HepG2 (cell line): ENCODE data around the gene MEPCE. TPM values are rescaled to one million over a fixed set of nuclear protein-coding genes. Genes with fewer than 3 reads are reported as not detected.
A peak's percentile ranks its signal among the peaks of the same experiment; 100 is the strongest.

Source experiments
- ATAC-seq: fragments of 200-7000 bp; cut with Tn5 transposase; 3 replicates; pipeline ENCODE4 v1.9.1; 2020; ENCODE audit warnings: mild to moderate bottlenecking, moderate library complexity
- BruUV-seq: library from RNA; stranded (reverse); fragments of 400-500 nt; replicated peaks from 2 replicates; lab custom pipeline; 2021; lab: Mats Ljungman, UMichigan
- CTCF ChIA-PET: fragments of 300-600 bp; formaldehyde crosslinking; extraction: SDS; loops from one replicate; lab custom pipeline; 2021; ENCODE audit warnings: low total read pairs, inconsistent platforms, low intra/inter-chr PET ratio; lab: Yijun Ruan, JAX
- POLR2A ChIA-PET: fragments of 350-600 bp; sonication (Branson Sonifier 250); formaldehyde crosslinking; loops from one replicate; lab custom pipeline; 2020; ENCODE audit warnings: antibody characterized with exemption, inconsistent platforms; lab: Yijun Ruan, JAX
- DNase-seq: peaks from one replicate; pipeline ENCODE4 v3.0.0-alpha.2; 2015; ENCODE audit warnings: low spot score
- FAIRE-seq: peaks from 3 replicates; lab custom pipeline; 2011; peaks lifted over from hg19 to GRCh38; lab: Jason Lieb, UNC
- H2AFZ ChIP-seq: one replicate; pipeline ENCODE4 v1.6.1; 2011; ENCODE audit warnings: low read length, inconsistent platforms
- H3K27ac ChIP-seq: fragments of 300-600 bp; 3 replicates; pipeline ENCODE4 v1.8.0; 2011; ENCODE audit warnings: mixed run types, mild to moderate bottlenecking, mixed read lengths, low read length, inconsistent platforms; ENCODE audit not compliant: insufficient read depth; ENCODE audit errors: extremely low read length
- H3K27me3 ChIP-seq, 2 experiments: fragments of 200-600 bp in 1 of 2; 2 replicates in 1 of 2; 3 replicates in 1 of 2; pipeline versions ENCODE4 v1.6.0 to v1.8.0; 2011; ENCODE audit warnings: low read length in 2 of 2, mild to moderate bottlenecking in 2 of 2, moderate library complexity in 2 of 2, inconsistent platforms in 1 of 2; ENCODE audit not compliant: insufficient read depth in 2 of 2, control insufficient read depth in 1 of 2
- H3K36me3 ChIP-seq, 2 experiments: fragments of 200-600 bp in 1 of 2; replicated peaks in 1 of 2; 2 replicates in 1 of 2; 3 replicates in 1 of 2; pipeline versions ENCODE4 v1.5.1 to v1.8.0; 2011; ENCODE audit warnings: low read length in 2 of 2, inconsistent platforms in 1 of 2; ENCODE audit not compliant: insufficient read depth in 2 of 2, control insufficient read depth in 1 of 2
- H3K4me1 ChIP-seq: 2 replicates; pipeline ENCODE4 v1.5.1; 2012; ENCODE audit warnings: low read length, inconsistent platforms; ENCODE audit not compliant: insufficient read depth
- H3K4me2 ChIP-seq: 2 replicates; pipeline ENCODE4 v1.6.0; 2011; ENCODE audit warnings: low read depth, low read length, inconsistent platforms
- H3K4me3 ChIP-seq, 3 experiments: fragments of 200-600 bp in 1 of 3; sonication (generic), shearing (Covaris generic) in 1 of 3; replicated peaks in 1 of 3; 2 replicates each; pipeline ENCODE4 v1.5.1; 2011 to 2016; ENCODE audit warnings: low read length in 3 of 3, inconsistent platforms in 2 of 3, low read depth in 2 of 3, mild to moderate bottlenecking in 2 of 3, control low read depth in 1 of 3, mixed read lengths in 1 of 3; ENCODE audit not compliant: insufficient read depth in 1 of 3
- H3K79me2 ChIP-seq: one replicate; pipeline ENCODE4 v1.6.1; 2011; ENCODE audit warnings: low read length, inconsistent platforms; ENCODE audit not compliant: insufficient read depth
- H3K9ac ChIP-seq: 2 replicates; pipeline ENCODE4 v1.6.0; 2011; ENCODE audit warnings: mild to moderate bottlenecking, low read depth, low read length, inconsistent platforms; ENCODE audit not compliant: insufficient read depth
- H3K9me3 ChIP-seq: 2 replicates; pipeline ENCODE4 v1.5.1; 2012; ENCODE audit warnings: mild to moderate bottlenecking, low read length
- H4K20me1 ChIP-seq: 2 replicates; pipeline ENCODE4 v1.6.0; 2011; ENCODE audit warnings: inconsistent platforms, mild to moderate bottlenecking, low read length, moderate library complexity; ENCODE audit not compliant: insufficient read depth
- AFF4 ChIP-seq: sonication (generic); formaldehyde crosslinking; IDR thresholded peaks from 2 replicates; pipeline ENCODE4 v1.4.0; 2020; ENCODE audit warnings: missing genetic modification reagents
- GABPA ChIP-seq, 2 experiments: IDR thresholded peaks; 2 replicates each; pipeline ENCODE4 v1.6.1; 2011 to 2016; ENCODE audit warnings: low read depth in 2 of 2, low read length in 1 of 2, missing biosample characterization in 1 of 2, missing genetic modification characterization in 1 of 2
- KIAA2018 ChIP-seq: sonication (generic); formaldehyde crosslinking; IDR thresholded peaks from 2 replicates; pipeline ENCODE4 v1.5.0; 2020; ENCODE audit warnings: mild to moderate bottlenecking, missing genetic modification reagents, borderline replicate concordance
- NFYC ChIP-seq: IDR thresholded peaks from 2 replicates; pipeline ENCODE4 v1.6.1; 2016; ENCODE audit warnings: missing genetic modification reagents, missing compliant biosample characterization
- ZNF558 ChIP-seq: sonication (generic); formaldehyde crosslinking; IDR thresholded peaks from 2 replicates; pipeline ENCODE4 v1.9.0; 2022; ENCODE audit warnings: mild to moderate bottlenecking, missing genetic modification reagents, borderline replicate concordance
- ZNF619 ChIP-seq: sonication (generic); formaldehyde crosslinking; IDR thresholded peaks from 2 replicates; pipeline ENCODE4 v1.4.0; 2020; ENCODE audit warnings: mild to moderate bottlenecking, missing genetic modification reagents
- ZSCAN20 ChIP-seq: sonication (generic); formaldehyde crosslinking; IDR thresholded peaks from 2 replicates; pipeline ENCODE4 v1.4.0; 2020; ENCODE audit warnings: missing genetic modification reagents, mild to moderate bottlenecking, borderline replicate concordance
- WGBS: methylation state at CpG from one replicate; pipeline ENCODE4 v1.1.6; 2017; ENCODE audit warnings: low lambda C conversion rate; 5-methylcytosine and 5-hydroxymethylcytosine counted together
- in situ Hi-C: cut with HindIII; loops from 2 replicates; pipeline ENCODE4 v1.10.0; 2017; ENCODE audit warnings: low pct_unique_long_range_greater_than_20kb; ENCODE audit not compliant: extremely low pct_ligation_motif_present
- intact Hi-C: fragments of 100-400 bp; cut with micrococcal nuclease; formaldehyde crosslinking; loops from one replicate; pipeline ENCODE4 v1.10.0; 2022; ENCODE audit not compliant: unreplicated experiment
- polyA plus RNA-seq, 8 experiments: library from polyadenylated mRNA; depleted of rRNA in 3 of 8; stranded (reverse) in 7 of 8; unstranded in 1 of 8; fragments of >200 nt; fragmentation: Illumina TruSeq in 4 of 8; extraction: Trizol in 4 of 8; gene quantifications; 2 replicates each; pipeline versions ENCODE4 v1.2.1 to v1.2.3, GENCODE V29; 2011 to 2016; ENCODE audit warnings: low read depth in 4 of 8, missing spikeins in 1 of 8, mixed read lengths in 1 of 8; ENCODE audit not compliant: insufficient read depth in 1 of 8
- total RNA-seq, 5 experiments: library from RNA; depleted of rRNA; stranded (reverse); fragments of >200 nt; fragmentation: Illumina TruSeq; extraction: Trizol; gene quantifications; 2 replicates each; pipeline ENCODE4 v1.2.3, GENCODE V29; 2016; ENCODE audit warnings: low read depth in 1 of 5
- TF ChIP-seq, protein P1 (sequence below): sonication (generic); formaldehyde crosslinking; IDR thresholded peaks from 2 replicates; pipeline ENCODE4 v1.9.0; 2021; ENCODE audit warnings: missing genetic modification reagents, mild to moderate bottlenecking, borderline replicate concordance
- TF ChIP-seq, protein P2 (sequence below): IDR thresholded peaks from 2 replicates; pipeline ENCODE4 v1.6.1; 2016

MEPCE gene
- total and polyA plus RNA-seq, 2 of the 13 experiments (the other 11 are each of a cell fraction or from before 2014, with no cell fraction given), result 12.3 to 26.0 TPM

- no peaks in the 10 kb centered on the region for H4K20me1 ChIP-seq
- in situ Hi-C loops, result no loop called here
- peak overlapping the region; percentile 85 for H3K4me2 ChIP-seq
- H3K27me3 ChIP-seq, result peaks cover 0 to 10% of the 10 kb centered on the region in 2 experiments; a peak in 2 of 5 replicates
- H3K4me1 ChIP-seq, result peaks cover 25% of the 10 kb centered on the region
- CTCF ChIA-PET, result no interaction called here
- peaks cover 1% of the 10 kb centered on the region for H3K79me2 ChIP-seq
- no TSS peak for BruUV-seq
- H3K4me3 ChIP-seq, result peak overlapping the region in 2 of 3 experiments; percentile 72 to 96; a peak in 3 of 6 replicates
- POLR2A ChIA-PET, result interaction anchor here (0.6 to 2.2 kb wide), 5 partner anchors 49 to 137 kb away, joined by 3 to 9 read pairs (median 7); partner anchors contain the start of genes AGFG2 and ZCWPW1
- intact Hi-C loops, result no loop called here
- H3K9ac ChIP-seq, result peak overlapping the region; percentile 75
- H3K27ac ChIP-seq, result no peak overlapping the region
- H2AFZ ChIP-seq, result no peak overlapping the region
- TF ChIP-seq ZSCAN20 (no peak), ZNF619 (no peak), ZNF558 (CRISPR knock-in tag) (no peak), GABPA (IDR thresholded peaks at IDR 0.05; ENCODE audit: low read depth, low read length) (no peak), GABPA (CRISPR knock-in tag; IDR thresholded peaks at IDR 0.05; ENCODE audit: low read depth) (no peak), AFF4 (CRISPR knock-in tag) (no peak), NFYC (CRISPR knock-in tag) (no peak), KIAA2018 (CRISPR knock-in tag) (no peak)
- TF ChIP-seq, protein P1, sequence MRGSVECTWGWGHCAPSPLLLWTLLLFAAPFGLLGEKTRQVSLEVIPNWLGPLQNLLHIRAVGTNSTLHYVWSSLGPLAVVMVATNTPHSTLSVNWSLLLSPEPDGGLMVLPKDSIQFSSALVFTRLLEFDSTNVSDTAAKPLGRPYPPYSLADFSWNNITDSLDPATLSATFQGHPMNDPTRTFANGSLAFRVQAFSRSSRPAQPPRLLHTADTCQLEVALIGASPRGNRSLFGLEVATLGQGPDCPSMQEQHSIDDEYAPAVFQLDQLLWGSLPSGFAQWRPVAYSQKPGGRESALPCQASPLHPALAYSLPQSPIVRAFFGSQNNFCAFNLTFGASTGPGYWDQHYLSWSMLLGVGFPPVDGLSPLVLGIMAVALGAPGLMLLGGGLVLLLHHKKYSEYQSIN (CRISPR knock-in tag), result no peak
- TF ChIP-seq, protein P2, sequence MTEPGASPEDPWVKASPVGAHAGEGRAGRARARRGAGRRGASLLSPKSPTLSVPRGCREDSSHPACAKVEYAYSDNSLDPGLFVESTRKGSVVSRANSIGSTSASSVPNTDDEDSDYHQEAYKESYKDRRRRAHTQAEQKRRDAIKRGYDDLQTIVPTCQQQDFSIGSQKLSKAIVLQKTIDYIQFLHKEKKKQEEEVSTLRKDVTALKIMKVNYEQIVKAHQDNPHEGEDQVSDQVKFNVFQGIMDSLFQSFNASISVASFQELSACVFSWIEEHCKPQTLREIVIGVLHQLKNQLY (CRISPR knock-in tag), result no peak
- WGBS, result 86% methylated on average over 14 of the region's 16 CpGs
- FAIRE-seq (no peak), ATAC-seq (no peak), DNase-seq (no peak)
- H3K9me3 ChIP-seq, result no peaks in the 10 kb centered on the region
- H3K36me3 ChIP-seq, result peaks cover 3 to 8% of the 10 kb centered on the region in 2 experiments; a peak in 4 of 5 replicates
These were observed 48.2 kb downstream of the MEPCE start for GRCh38 chr7:100477871-100478267.
